Ishikawa (cell line): ENCODE data around the gene OR11H7.

Experiments used
- CEBPB ChIP-seq: IDR thresholded peaks from 2 replicates; pipeline ENCODE4 v1.6.1; 2012
- CREB1 ChIP-seq: IDR thresholded peaks from 2 replicates; pipeline ENCODE4 v1.6.1; 2012; ENCODE audit warnings: low read depth
- EGR1 ChIP-seq: IDR thresholded peaks from 2 replicates; pipeline ENCODE4 v1.6.1; 2012
- EP300 ChIP-seq: IDR thresholded peaks from 2 replicates; pipeline ENCODE4 v1.6.1; 2012; ENCODE audit warnings: borderline replicate concordance
- FOXM1 ChIP-seq: IDR thresholded peaks from 2 replicates; pipeline ENCODE4 v1.6.1; 2012; ENCODE audit warnings: low read depth, borderline replicate concordance
- MAX ChIP-seq: IDR thresholded peaks from 2 replicates; pipeline ENCODE4 v1.6.1; 2012
- NFIC ChIP-seq: IDR thresholded peaks from 2 replicates; pipeline ENCODE4 v1.6.1; 2012
- RAD21 ChIP-seq: IDR thresholded peaks from 2 replicates; pipeline ENCODE4 v1.6.1; 2012; ENCODE audit warnings: low read depth
- REST ChIP-seq: IDR thresholded peaks from 2 replicates; pipeline ENCODE4 v1.6.1; 2012; ENCODE audit warnings: low read depth, mild to moderate bottlenecking
- TAF1 ChIP-seq: IDR thresholded peaks from 2 replicates; pipeline ENCODE4 v1.6.1; 2012; ENCODE audit warnings: low read depth, mild to moderate bottlenecking
- TCF12 ChIP-seq: IDR thresholded peaks from 2 replicates; pipeline ENCODE4 v1.6.1; 2012; ENCODE audit warnings: low read depth
- TEAD4 ChIP-seq: IDR thresholded peaks from 2 replicates; pipeline ENCODE4 v1.6.1; 2012
- USF1 ChIP-seq: IDR thresholded peaks from 2 replicates; pipeline ENCODE4 v1.6.1; 2012
- YY1 ChIP-seq: IDR thresholded peaks from 2 replicates; pipeline ENCODE4 v1.6.1; 2012; ENCODE audit warnings: low read depth
- ZBTB7A ChIP-seq: IDR thresholded peaks from 2 replicates; pipeline ENCODE4 v1.6.1; 2012; ENCODE audit warnings: low read depth

The OR11H7 gene

DNA sequence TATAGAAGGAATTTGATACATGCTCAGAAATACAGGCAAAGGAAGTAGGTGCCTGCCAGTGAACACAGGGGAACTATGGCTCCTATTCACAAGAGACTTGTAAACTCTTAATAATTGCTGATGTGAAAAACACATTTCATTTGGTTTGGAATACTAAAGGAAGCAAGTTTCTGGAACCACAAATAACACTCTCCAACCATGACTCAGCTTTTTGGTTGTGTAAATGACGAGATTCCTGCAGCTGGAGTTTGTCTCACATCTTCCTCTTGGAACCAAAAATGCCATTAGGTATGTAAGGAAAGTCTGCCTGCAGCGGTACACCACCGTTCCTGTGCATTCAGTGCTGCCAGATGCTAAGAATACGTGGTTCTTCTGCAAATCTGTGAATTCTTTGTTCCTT is 9.7 kb upstream of the OR11H7 start:
- no peak for TF ChIP-seq ZBTB7A
- no peak for TF ChIP-seq TAF1
- no peak for TF ChIP-seq USF1
- no peak for TF ChIP-seq CREB1
- no peak for TF ChIP-seq REST
- TF ChIP-seq YY1 = no peak
- no peak for TF ChIP-seq CEBPB
- TF ChIP-seq EGR1 = no peak
- no peak for TF ChIP-seq TEAD4
- no peak for TF ChIP-seq TCF12
- TF ChIP-seq NFIC = no peak
- TF ChIP-seq EP300 = no peak
- TF ChIP-seq RAD21 = no peak
- TF ChIP-seq MAX = no peak
- no peak for TF ChIP-seq FOXM1

DNA sequence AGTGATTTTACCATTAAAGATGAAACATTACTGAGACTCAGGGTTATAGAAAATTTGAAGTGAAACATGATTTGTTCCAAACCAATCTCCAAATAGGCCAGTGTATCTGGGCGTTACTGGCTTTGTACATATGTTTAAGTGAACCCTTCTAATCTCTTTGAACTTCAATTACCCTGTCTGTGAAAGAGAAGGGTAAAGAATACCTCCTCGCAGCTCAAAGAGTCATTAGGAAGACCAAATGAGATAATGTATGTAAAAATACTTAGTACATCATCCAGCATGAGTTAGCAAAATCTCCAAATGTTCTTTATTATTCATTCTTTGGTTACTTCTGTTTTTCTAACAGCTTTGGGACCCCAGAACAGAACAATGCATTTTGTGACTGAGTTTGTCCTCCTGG is 5.4 kb upstream of the OR11H7 start, which contains the start of gene OR11H6:
Gene OR11H6, plus strand, starts transcription at position 301 of the 400 bp plus-strand sequence. Its CDS starts 0 bp downstream, at position 301.
- no peak for TF ChIP-seq REST
- TF ChIP-seq TEAD4 = no peak
- no peak for TF ChIP-seq FOXM1
- no peak for TF ChIP-seq ZBTB7A
- TF ChIP-seq NFIC = no peak
- TF ChIP-seq MAX = no peak
- no peak for TF ChIP-seq TCF12
- TF ChIP-seq USF1 = no peak
- TF ChIP-seq YY1 = no peak
- TF ChIP-seq TAF1 = no peak
- no peak for TF ChIP-seq CREB1
- no peak for TF ChIP-seq RAD21
- no peak for TF ChIP-seq EP300
- no peak for TF ChIP-seq CEBPB

- TF ChIP-seq CEBPB (no peak), USF1 (no peak), RAD21 (peak; percentile 62), TEAD4 (peak; percentile 31; the same call in 1 of the 2 replicates)
These were observed 19.0 kb downstream of the OR11H7 start for GRCh38 chr14:20247646-20248246.

DNA sequence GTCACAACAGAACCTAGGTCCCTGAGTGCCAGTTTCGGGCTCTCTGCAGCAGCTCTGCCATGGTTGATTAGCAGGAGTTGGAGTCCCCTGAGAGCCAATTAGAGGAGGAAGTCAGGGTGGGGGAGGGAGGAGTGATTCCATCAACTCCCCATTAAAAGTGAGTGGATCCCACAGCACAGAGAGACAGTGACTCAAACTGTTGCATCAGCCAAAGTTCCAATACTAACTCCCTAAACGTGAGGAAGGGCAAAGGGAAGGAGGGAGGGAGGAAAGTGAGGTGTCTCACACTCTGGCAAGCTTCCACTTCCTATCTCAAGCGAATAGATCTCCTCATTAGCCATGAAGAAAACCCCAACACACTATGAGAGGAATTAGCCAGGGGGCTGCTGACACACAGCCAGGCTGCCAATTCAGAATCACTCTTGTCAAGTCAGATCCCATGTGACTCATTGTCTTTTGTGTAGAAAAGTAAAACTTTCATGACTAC is 33.9 kb downstream of the OR11H7 start:
- TF ChIP-seq TAF1 (no peak), TCF12 (no peak), CREB1 (no peak), ZBTB7A (no peak), NFIC (no peak), REST (no peak), EP300 (no peak), FOXM1 (no peak)
